GM23248 (cell line): ENCODE measurements around the gene RASAL2. TPM values are rescaled to one million over a fixed set of nuclear protein-coding genes. Genes with fewer than 3 reads are reported as not detected.

Source experiments
- DNase-seq: peaks from one replicate; pipeline ENCODE4 v3.0.0-alpha.2; 2015
- H2AFZ ChIP-seq: fragments of 200-600 bp; sonication (generic); 2 replicates; pipeline ENCODE4 v1.6.1; 2016; ENCODE audit warnings: antibody characterized with exemption
- H3F3A ChIP-seq: fragments of 200-600 bp; sonication (generic); 2 replicates; pipeline ENCODE4 v1.6.1; 2016; ENCODE audit warnings: mild to moderate bottlenecking, antibody characterized with exemption, mixed run types; ENCODE audit not compliant: insufficient read depth
- H3K27ac ChIP-seq: fragments of 200-600 bp; sonication (generic); 2 replicates; pipeline ENCODE4 v1.5.1; 2016; ENCODE audit warnings: mild to moderate bottlenecking
- H3K27me3 ChIP-seq: fragments of 200-600 bp; sonication (generic); replicated peaks from 2 replicates; pipeline ENCODE4 v1.6.1; 2016; ENCODE audit warnings: mild to moderate bottlenecking; ENCODE audit not compliant: insufficient read depth
- H3K36me3 ChIP-seq: fragments of 200-600 bp; sonication (generic); 2 replicates; pipeline ENCODE4 v1.6.1; 2016; ENCODE audit warnings: low read depth, mild to moderate bottlenecking
- H3K4me1 ChIP-seq: fragments of 200-600 bp; sonication (generic); 2 replicates; pipeline ENCODE4 v1.6.1; 2016; ENCODE audit warnings: mild to moderate bottlenecking; ENCODE audit not compliant: insufficient read depth
- H3K4me2 ChIP-seq: fragments of 200-600 bp; sonication (generic); one replicate; pipeline ENCODE4 v1.6.1; 2016; ENCODE audit warnings: mild to moderate bottlenecking; ENCODE audit not compliant: unreplicated experiment
- H3K4me3 ChIP-seq: fragments of 200-600 bp; sonication (generic); 2 replicates; pipeline ENCODE4 v1.5.1; 2016; ENCODE audit warnings: mild to moderate bottlenecking
- H3K79me2 ChIP-seq: fragments of 200-600 bp; sonication (generic); 2 replicates; pipeline ENCODE4 v1.6.1; 2016; ENCODE audit warnings: mild to moderate bottlenecking; ENCODE audit not compliant: insufficient read depth
- H3K9ac ChIP-seq: fragments of 200-600 bp; sonication (generic); 2 replicates; pipeline ENCODE4 v1.6.1; 2016; ENCODE audit warnings: mild to moderate bottlenecking
- H3K9me2 ChIP-seq: fragments of 200-600 bp; sonication (generic); 2 replicates; pipeline ENCODE4 v1.6.1; 2016; ENCODE audit warnings: mixed run types, mild to moderate bottlenecking, moderate library complexity; ENCODE audit not compliant: insufficient read depth
- H3K9me3 ChIP-seq: fragments of 200-600 bp; sonication (generic); one replicate; pipeline ENCODE4 v1.6.1; 2017; ENCODE audit warnings: low read depth
- H4K20me1 ChIP-seq: fragments of 200-600 bp; sonication (generic); 2 replicates; pipeline ENCODE4 v1.6.0; 2016; ENCODE audit not compliant: insufficient read depth
- EZH2 ChIP-seq: fragments of 200-600 bp; sonication (generic); IDR thresholded peaks from 2 replicates; pipeline ENCODE4 v1.6.1; 2018; ENCODE audit warnings: antibody characterized with exemption, mild to moderate bottlenecking; ENCODE audit not compliant: insufficient read depth, poor library complexity, severe bottlenecking
- EZH2phosphoT487 ChIP-seq: fragments of 200-600 bp; sonication (generic); IDR thresholded peaks from 2 replicates; pipeline ENCODE4 v1.6.1; 2018; ENCODE audit warnings: antibody characterized with exemption, moderate library complexity, mild to moderate bottlenecking, low read depth; ENCODE audit not compliant: insufficient read depth
- WGBS, 2 experiments: methylation state at CpG; one replicate each; pipeline ENCODE4 v1.1.6; 2015 to 2017; ENCODE audit warnings: low lambda C conversion rate in 2 of 2, low coverage in 1 of 2; ENCODE audit errors: missing lambda C conversion rate in 2 of 2; 5-methylcytosine and 5-hydroxymethylcytosine counted together
- in situ Hi-C: fragments of 300-500 bp; cut with MboI; formaldehyde crosslinking; loops from 2 replicates; pipeline ENCODE4 v1.15.0; 2020
- polyA plus RNA-seq: library from polyadenylated mRNA; unstranded; fragments of >200 nt; fragmentation: Nextera tagmentation; extraction: Ambion mirVana; gene quantifications from 2 replicates; pipeline ENCODE4 v1.2.1, GENCODE V29; 2016
- total RNA-seq: library from RNA; depleted of rRNA; stranded (reverse); fragments of >200 nt; shearing (Covaris generic); gene quantifications from 2 replicates; pipeline ENCODE4 v1.2.3, GENCODE V29; 2014

Gene RASAL2
- total and polyA plus RNA-seq, 2 experiments from 2014 or later = 10.1 to 23.1 TPM

DNA sequence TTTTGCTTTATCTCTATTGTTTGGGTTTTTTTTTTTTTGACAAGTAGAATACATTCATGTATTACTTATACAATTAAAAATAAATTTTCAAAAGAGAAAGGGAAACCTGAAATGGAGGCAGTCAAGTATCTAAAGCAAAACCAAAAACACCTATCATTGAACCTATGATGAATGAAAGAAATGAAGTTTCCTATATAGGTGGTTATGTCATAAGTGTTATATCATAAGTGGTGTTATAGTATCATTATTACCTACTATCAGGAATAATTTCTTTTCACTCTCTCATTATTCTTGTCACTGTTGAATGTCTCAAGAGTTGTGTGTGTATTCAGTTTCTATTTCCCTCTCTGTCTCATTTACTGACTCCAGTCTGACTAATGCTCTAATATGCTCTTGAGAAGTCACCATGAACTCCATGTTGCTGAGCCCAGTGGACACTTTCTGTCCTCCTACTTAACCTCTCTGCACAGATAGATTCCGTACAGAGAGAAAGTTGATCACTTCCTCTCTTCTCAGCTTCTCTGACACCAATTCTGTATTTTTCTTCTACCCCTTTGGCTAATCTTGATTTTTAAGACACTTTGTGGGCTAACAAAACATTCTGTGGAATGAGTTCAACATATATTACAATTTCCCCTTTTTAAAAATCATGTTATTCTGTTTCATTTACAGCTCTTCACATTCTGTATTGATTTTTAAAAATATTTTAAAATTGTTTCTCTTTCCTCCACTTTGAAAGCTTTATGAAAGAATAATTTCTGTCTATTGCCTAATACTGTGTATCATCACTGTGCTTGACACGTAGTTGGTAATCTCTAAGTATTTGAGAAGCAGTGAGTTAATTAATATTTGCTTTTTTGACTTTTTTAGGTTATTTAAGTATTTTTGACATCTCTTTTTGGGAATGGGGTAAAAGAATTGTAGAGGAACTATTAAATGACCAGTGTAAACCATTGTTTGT is 50.1 kb downstream of the RASAL2 start:
- Histone ChIP-seq H4K20me1 (no peaks in the 10 kb centered on the region), H3K9me3 (no peaks in the 10 kb centered on the region), H3K4me1 (peaks cover 30% of the 10 kb centered on the region), H3K4me2 (peak overlapping the region; percentile 30), H3K79me2 (peaks cover 99% of the 10 kb centered on the region), H3K27ac (peak overlapping the region; percentile 68), H3K9ac (peak overlapping the region; percentile 24; the same call in 1 of the 2 replicates), H3K36me3 (no peaks in the 10 kb centered on the region), H3K27me3 (no peaks in the 10 kb centered on the region), H3F3A (peaks cover 9% of the 10 kb centered on the region; the same call in 1 of the 2 replicates), H2AFZ (0 out of 2 replicates have a peak overlapping the region, but pooled peaks have one; percentile 25), H3K4me3 (no peak overlapping the region), H3K9me2 (no peaks in the 10 kb centered on the region)
- TF ChIP-seq EZH2 (no peak), EZH2phosphoT487 (no peak)
- peak; percentile 75 for DNase-seq
- in situ Hi-C loops = no loop called here
- 45 to 56% methylated on average over 2 of the region's 2 CpGs for WGBS, 2 experiments

DNA sequence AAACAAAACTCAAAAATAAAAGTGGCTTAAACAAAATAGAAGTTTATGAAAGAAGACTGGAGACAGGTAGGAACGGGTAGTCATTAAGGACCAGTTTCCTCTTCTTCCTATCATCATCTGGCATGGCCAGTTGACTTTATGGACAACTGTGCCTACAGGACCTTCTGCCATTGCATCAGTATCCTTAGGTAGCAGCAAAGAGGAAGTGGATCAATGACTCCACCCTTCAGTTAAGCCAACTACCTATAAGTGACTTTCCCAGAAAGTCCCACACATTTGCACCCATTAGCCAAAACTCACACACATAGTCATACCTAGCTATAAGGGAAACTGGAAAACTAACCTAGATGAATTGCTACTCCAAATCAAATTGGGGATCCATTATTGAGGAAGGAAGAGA is 51.7 kb downstream of the RASAL2 start:
- H2AFZ ChIP-seq = no peak overlapping the region
- no peak for TF ChIP-seq EZH2
- TF ChIP-seq EZH2phosphoT487 = no peak
- in situ Hi-C loops = no loop called here
- no peak overlapping the region for H3K4me2 ChIP-seq
- no peaks in the 10 kb centered on the region for H3K9me3 ChIP-seq
- peaks cover 30% of the 10 kb centered on the region for H3K4me1 ChIP-seq
- no peak overlapping the region for H3K4me3 ChIP-seq
- H3K36me3 ChIP-seq = no peaks in the 10 kb centered on the region
- WGBS, 2 experiments = 100% methylated on average over 1 of the region's 1 CpG
- H3K27me3 ChIP-seq = no peaks in the 10 kb centered on the region
- no peak for DNase-seq
- H3K79me2 ChIP-seq = peaks cover 99% of the 10 kb centered on the region
- no peak overlapping the region for H3K9ac ChIP-seq
- no peaks in the 10 kb centered on the region for H4K20me1 ChIP-seq
- H3K27ac ChIP-seq = no peak overlapping the region
- no peaks in the 10 kb centered on the region for H3K9me2 ChIP-seq
- H3F3A ChIP-seq = peaks cover 9% of the 10 kb centered on the region; the same call in 1 of the 2 replicates

- no peak overlapping the region for H3K4me3 ChIP-seq
- no peaks in the 10 kb centered on the region for H3K9me2 ChIP-seq
- no peaks in the 10 kb centered on the region for H3K9me3 ChIP-seq
- H3K4me2 ChIP-seq = no peak overlapping the region
- no peak overlapping the region for H3K9ac ChIP-seq
- peaks cover 99% of the 10 kb centered on the region for H3K79me2 ChIP-seq
- H3K36me3 ChIP-seq = no peaks in the 10 kb centered on the region
- H3K4me1 ChIP-seq = peaks cover 30% of the 10 kb centered on the region
- no peaks in the 10 kb centered on the region for H3K27me3 ChIP-seq
- no peaks in the 10 kb centered on the region for H4K20me1 ChIP-seq
- WGBS, 2 experiments = 98 to 100% methylated on average over 2 of the region's 2 CpGs
- H3F3A ChIP-seq = peaks cover 9% of the 10 kb centered on the region; the same call in 1 of the 2 replicates
- DNase-seq = no peak
- no peak overlapping the region for H3K27ac ChIP-seq
- TF ChIP-seq EZH2 (no peak), EZH2phosphoT487 (no peak)
- in situ Hi-C loops = no loop called here
- H2AFZ ChIP-seq = no peak overlapping the region
These were observed 52.5 kb downstream of the RASAL2 start for GRCh38 chr1:178146436-178146835.

- WGBS, 2 experiments = 0% methylated on average over 1 of the region's 1 CpG
- Histone ChIP-seq H3K27me3 (no peaks in the 10 kb centered on the region), H2AFZ (no peak overlapping the region), H3K9me2 (no peaks in the 10 kb centered on the region), H3K36me3 (no peaks in the 10 kb centered on the region), H3K4me1 (peaks cover 15% of the 10 kb centered on the region; the same call in 1 of the 2 replicates), H3F3A (no peaks in the 10 kb centered on the region), H3K4me3 (no peak overlapping the region), H3K27ac (no peak overlapping the region), H4K20me1 (no peaks in the 10 kb centered on the region), H3K79me2 (peaks cover 100% of the 10 kb centered on the region), H3K9me3 (no peaks in the 10 kb centered on the region), H3K4me2 (no peak overlapping the region), H3K9ac (no peak overlapping the region)
- no peak for DNase-seq
- TF ChIP-seq EZH2 (no peak), EZH2phosphoT487 (no peak)
- in situ Hi-C loops = no loop called here
These were observed 56.7 kb downstream of the RASAL2 start for GRCh38 chr1:178150610-178151009.
